Esophagus squamous epithelium (tissue), 5 donors: Measurements from ENCODE around the gene GUCY1A1. TPM values are rescaled to one million over a fixed set of nuclear protein-coding genes. Genes with fewer than 3 reads are reported as not detected.

Experiments
- DNase-seq: peaks from one replicate; lab custom pipeline; 2025; lab: John Stamatoyannopoulos, UW
- H3K27ac ChIP-seq, 4 donors: fragments of 200-600 bp; sonication (generic); one replicate each; pipeline ENCODE4 v1.5.1; 2016 to 2019; ENCODE audit warnings: mild to moderate bottlenecking in 1 of 4
- H3K27me3 ChIP-seq, 4 donors: fragments of 200-600 bp; sonication (generic); 1 replicate in 3 of 4; 2 replicates in 1 of 4; pipeline versions ENCODE4 v1.5.1 to v1.6.0; 2017 to 2021; ENCODE audit warnings: antibody characterized with exemption in 1 of 4
- H3K36me3 ChIP-seq, 3 donors: fragments of 200-600 bp; sonication (generic); one replicate each; pipeline ENCODE4 v1.5.1; 2016 to 2019
- H3K4me1 ChIP-seq, 3 donors: fragments of 200-600 bp; sonication (generic); one replicate each; pipeline ENCODE4 v1.5.1; 2017 to 2019
- H3K4me3 ChIP-seq, 4 donors: fragments of 200-600 bp; sonication (generic); 1 replicate in 3 of 4; 2 replicates in 1 of 4; pipeline ENCODE4 v1.5.1; 2016 to 2019; ENCODE audit warnings: mild to moderate bottlenecking in 2 of 4, moderate library complexity in 1 of 4
- H3K9me3 ChIP-seq, 3 donors: fragments of 200-600 bp; sonication (generic); one replicate each; pipeline ENCODE4 v1.5.1; 2016 to 2019
- POLR2A ChIP-seq, 4 donors: fragments of 450-650 bp; IDR thresholded peaks; one replicate each; pipeline ENCODE4 v1.6.1; 2017; ENCODE audit warnings: antibody characterized with exemption in 4 of 4, mild to moderate bottlenecking in 4 of 4, moderate library complexity in 3 of 4
- WGBS, 2 donors: methylation state at CpG; one replicate each; pipeline ENCODE4 v1.1.5; 2018; 5-methylcytosine and 5-hydroxymethylcytosine counted together
- intact Hi-C: fragments of 100-400 bp; cut with DNase I; formaldehyde crosslinking; loops from one replicate; pipeline ENCODE4 v1.15.0; 2022
- total RNA-seq, 4 donors: library from RNA; depleted of rRNA; stranded (reverse); fragments of >200 nt; gene quantifications; one replicate each; pipeline ENCODE4 v1.1.0, GENCODE V29; 2016
- TF ChIP-seq, protein P1 (sequence below), 6 experiments: fragments of 450-650 bp in 4 of 6; fragments of 200-600 bp in 2 of 6; sonication (generic) in 2 of 6; IDR thresholded peaks; one replicate each; pipeline ENCODE4 v1.5.1; 2016 to 2019; ENCODE audit warnings: antibody characterized with exemption in 6 of 6, mild to moderate bottlenecking in 4 of 6, moderate library complexity in 4 of 6
- donor health status: DM: yes; HTN: yes; CAD: no.

Gene GUCY1A1
- total RNA-seq, 4 donors from 2014 or later = 0.45 to 8.6 (median 5.1) TPM

DNA sequence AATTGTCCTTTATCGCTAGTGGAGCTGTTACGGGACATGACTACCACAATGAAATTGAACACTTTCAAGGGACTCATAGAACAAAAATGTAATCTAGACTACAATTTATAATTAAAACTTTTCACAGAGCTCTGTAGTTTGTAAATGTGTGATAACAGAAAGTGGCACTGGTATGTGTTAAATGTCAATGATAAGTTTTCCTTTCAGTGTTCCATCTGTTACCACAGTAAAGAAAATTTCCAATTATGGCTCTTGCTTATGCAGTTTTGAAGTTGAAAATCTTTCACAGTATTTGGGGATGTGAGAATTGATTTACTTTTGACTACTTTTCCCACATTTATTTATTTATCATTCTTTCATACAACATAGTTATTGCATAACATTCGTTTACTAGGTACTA is 40.1 kb upstream of the GUCY1A1 start:
- intact Hi-C loops = no loop called here
- no peak overlapping the region for H3K4me3 ChIP-seq
- H3K27me3 ChIP-seq = no peaks in the 10 kb centered on the region
- no peaks in the 10 kb centered on the region for H3K36me3 ChIP-seq
- no peak overlapping the region for H3K27ac ChIP-seq
- H3K9me3 ChIP-seq = no peaks in the 10 kb centered on the region
- no peak for DNase-seq
- peaks cover 0 to 14% (median 0%) of the 10 kb centered on the region in 3 donors for H3K4me1 ChIP-seq
- no peak for TF ChIP-seq POLR2A (IDR thresholded peaks at IDR 0.05)
- TF ChIP-seq, protein P1, sequence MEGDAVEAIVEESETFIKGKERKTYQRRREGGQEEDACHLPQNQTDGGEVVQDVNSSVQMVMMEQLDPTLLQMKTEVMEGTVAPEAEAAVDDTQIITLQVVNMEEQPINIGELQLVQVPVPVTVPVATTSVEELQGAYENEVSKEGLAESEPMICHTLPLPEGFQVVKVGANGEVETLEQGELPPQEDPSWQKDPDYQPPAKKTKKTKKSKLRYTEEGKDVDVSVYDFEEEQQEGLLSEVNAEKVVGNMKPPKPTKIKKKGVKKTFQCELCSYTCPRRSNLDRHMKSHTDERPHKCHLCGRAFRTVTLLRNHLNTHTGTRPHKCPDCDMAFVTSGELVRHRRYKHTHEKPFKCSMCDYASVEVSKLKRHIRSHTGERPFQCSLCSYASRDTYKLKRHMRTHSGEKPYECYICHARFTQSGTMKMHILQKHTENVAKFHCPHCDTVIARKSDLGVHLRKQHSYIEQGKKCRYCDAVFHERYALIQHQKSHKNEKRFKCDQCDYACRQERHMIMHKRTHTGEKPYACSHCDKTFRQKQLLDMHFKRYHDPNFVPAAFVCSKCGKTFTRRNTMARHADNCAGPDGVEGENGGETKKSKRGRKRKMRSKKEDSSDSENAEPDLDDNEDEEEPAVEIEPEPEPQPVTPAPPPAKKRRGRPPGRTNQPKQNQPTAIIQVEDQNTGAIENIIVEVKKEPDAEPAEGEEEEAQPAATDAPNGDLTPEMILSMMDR (IDR thresholded peaks at IDR 0.05) = no peak
- WGBS, 2 donors = 90% methylated on average over 3 of the region's 3 CpGs

- TF ChIP-seq, protein P1 (IDR thresholded peaks at IDR 0.05) = no peak
- no peak for TF ChIP-seq POLR2A (IDR thresholded peaks at IDR 0.05)
- H3K36me3 ChIP-seq = no peaks in the 10 kb centered on the region
- H3K27ac ChIP-seq = no peak overlapping the region
- intact Hi-C loops = no loop called here
- WGBS, 2 donors = 36 to 44% methylated on average over 3 of the region's 3 CpGs
- no peaks in the 10 kb centered on the region for H3K9me3 ChIP-seq
- DNase-seq = no peak
- peaks cover 0 to 14% (median 0%) of the 10 kb centered on the region in 3 donors for H3K4me1 ChIP-seq
- H3K27me3 ChIP-seq = no peaks in the 10 kb centered on the region
- H3K4me3 ChIP-seq = no peak overlapping the region
Measured at GRCh38 chr4:155629183-155629825, 37.3 kb upstream of the GUCY1A1 start.

DNA sequence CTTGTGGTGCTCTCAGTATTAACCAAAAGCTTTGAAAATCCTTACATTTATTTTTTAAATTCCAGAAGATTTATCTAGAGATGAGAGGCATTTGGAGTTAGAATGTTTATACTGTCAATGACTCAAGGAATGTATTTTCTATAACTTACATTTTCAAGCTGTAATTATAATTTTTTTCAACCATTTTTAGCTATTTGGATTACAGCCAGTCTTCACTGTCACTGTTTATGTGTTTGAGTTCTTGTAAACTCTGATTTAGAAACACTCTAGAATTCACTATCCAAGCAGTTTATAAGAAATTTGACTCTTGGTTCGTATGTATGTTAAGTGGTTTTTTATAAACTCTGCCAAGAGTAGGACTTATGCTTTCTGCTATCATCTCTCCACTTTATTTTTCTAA is 36.7 kb upstream of the GUCY1A1 start:
- Histone ChIP-seq H3K9me3 (no peaks in the 10 kb centered on the region), H3K36me3 (no peaks in the 10 kb centered on the region), H3K27ac (no peak overlapping the region), H3K4me3 (no peak overlapping the region), H3K4me1 (peaks cover 0 to 14% (median 0%) of the 10 kb centered on the region in 3 donors), H3K27me3 (no peaks in the 10 kb centered on the region)
- WGBS, 2 donors = 33 to 59% methylated on average over 1 of the region's 1 CpG
- DNase-seq = no peak
- intact Hi-C loops = no loop called here
- no peak for TF ChIP-seq POLR2A (IDR thresholded peaks at IDR 0.05)
- TF ChIP-seq, protein P1 (IDR thresholded peaks at IDR 0.05) = no peak

- 60 to 76% methylated on average over 4 of the region's 4 CpGs for WGBS, 2 donors
- H3K27ac ChIP-seq = no peak overlapping the region
- H3K36me3 ChIP-seq = no peaks in the 10 kb centered on the region
- peaks cover 0 to 14% (median 0%) of the 10 kb centered on the region in 3 donors for H3K4me1 ChIP-seq
- no peaks in the 10 kb centered on the region for H3K27me3 ChIP-seq
- no peak for DNase-seq
- intact Hi-C loops = no loop called here
- H3K4me3 ChIP-seq = no peak overlapping the region
- H3K9me3 ChIP-seq = no peaks in the 10 kb centered on the region
- TF ChIP-seq, protein P1 (IDR thresholded peaks at IDR 0.05) = no peak
- no peak for TF ChIP-seq POLR2A (IDR thresholded peaks at IDR 0.05)
Measured at GRCh38 chr4:155632310-155632840, 34.3 kb upstream of the GUCY1A1 start.

DNA sequence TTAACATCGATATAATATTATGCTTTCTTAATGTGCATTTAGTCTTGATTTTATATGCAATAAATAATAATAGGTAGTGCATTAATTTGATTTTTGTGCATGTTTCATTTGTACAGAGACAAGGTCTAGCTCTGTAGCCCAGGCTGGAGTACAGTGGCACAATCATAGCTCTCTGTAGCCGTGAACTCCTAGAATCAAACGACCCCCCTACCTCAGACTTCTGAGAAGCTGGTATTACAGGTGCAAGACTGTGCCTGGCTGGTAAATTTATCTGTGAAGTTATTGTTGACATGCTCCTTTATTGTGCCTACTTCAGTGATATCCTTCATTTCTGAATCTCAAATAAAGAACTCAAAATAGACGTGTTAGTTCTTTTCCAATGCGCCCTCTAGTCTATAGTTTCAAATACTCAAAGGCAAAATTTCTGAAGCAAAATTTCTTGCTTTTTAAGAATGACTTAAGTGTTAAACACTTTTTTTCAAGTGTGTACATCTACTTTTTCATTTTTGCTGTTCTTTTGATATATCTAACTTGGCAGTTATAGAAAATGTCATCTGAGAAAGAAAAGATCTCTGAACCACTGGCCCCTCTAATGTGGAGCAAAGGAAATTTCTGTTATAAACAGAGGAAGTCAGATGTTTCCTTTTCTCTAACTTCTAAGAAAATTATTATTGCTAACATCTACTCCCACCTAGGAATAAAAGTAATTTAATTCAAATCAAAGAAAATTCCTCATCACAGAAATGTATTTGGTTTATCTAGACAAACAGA is 28.3 kb upstream of the GUCY1A1 start:
- 66 to 80% methylated on average over 5 of the region's 5 CpGs for WGBS, 2 donors
- intact Hi-C loops = no loop called here
- no peaks in the 10 kb centered on the region for H3K9me3 ChIP-seq
- no peak overlapping the region for H3K4me3 ChIP-seq
- no peak for TF ChIP-seq POLR2A (IDR thresholded peaks at IDR 0.05)
- TF ChIP-seq, protein P1 (IDR thresholded peaks at IDR 0.05) = no peak
- H3K27ac ChIP-seq = no peak overlapping the region
- H3K36me3 ChIP-seq = no peaks in the 10 kb centered on the region
- H3K4me1 ChIP-seq = no peaks in the 10 kb centered on the region
- H3K27me3 ChIP-seq = no peaks in the 10 kb centered on the region
- no peak for DNase-seq
